PC-3 (cell line): ENCODE data around the gene C6orf62. TPM values are rescaled to one million over a fixed set of nuclear protein-coding genes. Genes with fewer than 3 reads are reported as not detected.

ENCODE experiments used
- ATAC-seq: fragments of 200-7000 bp; cut with Tn5 transposase; 2 replicates; pipeline ENCODE4 v1.9.1; 2020; ENCODE audit warnings: mild to moderate bottlenecking, moderate library complexity
- BruUV-seq: library from RNA; stranded (reverse); fragments of 400-500 nt; replicated peaks from 2 replicates; lab custom pipeline; 2021; lab: Mats Ljungman, UMichigan
- CTCF ChIA-PET: fragments of 300-600 bp; sonication (Branson Sonifier 250); formaldehyde crosslinking; loops from one replicate; lab custom pipeline; 2022; ENCODE audit warnings: antibody characterized with exemption; lab: Charles Lee
- POLR2A ChIA-PET: fragments of 300-600 bp; sonication (Branson Sonifier 250); formaldehyde crosslinking; loops from one replicate; lab custom pipeline; 2022; ENCODE audit warnings: antibody characterized with exemption; ENCODE audit not compliant: unreplicated experiment; lab: Charles Lee
- DNase-seq: peaks from one replicate; pipeline ENCODE4 v3.0.0-alpha.2; 2015
- H2AFZ ChIP-seq: fragments of 300-600 bp; sonication (generic); 2 replicates; pipeline ENCODE4 v1.6.0; 2016; ENCODE audit warnings: antibody characterized with exemption, low read length
- H3F3A ChIP-seq: fragments of 300-600 bp; sonication (generic); one replicate; pipeline ENCODE4 v1.6.0; 2017; ENCODE audit warnings: antibody characterized with exemption, low read length, control low read depth, mild to moderate bottlenecking; ENCODE audit not compliant: unreplicated experiment
- H3K27ac ChIP-seq: fragments of 300-600 bp; sonication (generic); 2 replicates; pipeline ENCODE4 v1.5.1; 2016; ENCODE audit warnings: mild to moderate bottlenecking, low read length
- H3K27me3 ChIP-seq: fragments of 300-600 bp; sonication (generic); 2 replicates; pipeline ENCODE4 v1.6.1; 2016; ENCODE audit warnings: low read length, mixed read lengths
- H3K36me3 ChIP-seq: fragments of 300-600 bp; sonication (generic); 2 replicates; pipeline ENCODE4 v1.6.1; 2016; ENCODE audit warnings: low read depth, mixed run types, low read length, mixed read lengths
- H3K4me1 ChIP-seq: fragments of 300-600 bp; sonication (generic); 2 replicates; pipeline ENCODE4 v1.5.1; 2016; ENCODE audit warnings: low read length; ENCODE audit not compliant: insufficient read depth
- H3K4me2 ChIP-seq: fragments of 300-600 bp; sonication (generic); 2 replicates; pipeline ENCODE4 v1.6.0; 2016; ENCODE audit warnings: low read length
- H3K4me3 ChIP-seq: fragments of 300-600 bp; sonication (generic); 2 replicates; pipeline ENCODE4 v1.5.1; 2016; ENCODE audit warnings: mild to moderate bottlenecking, low read length, mixed read lengths
- H3K79me2 ChIP-seq: fragments of 300-600 bp; sonication (generic); 2 replicates; pipeline ENCODE4 v1.6.1; 2017; ENCODE audit warnings: low read length, mixed read lengths
- H3K9ac ChIP-seq: fragments of 300-600 bp; sonication (generic); 2 replicates; pipeline ENCODE4 v1.6.0; 2016; ENCODE audit warnings: mild to moderate bottlenecking, low read length
- H3K9me2 ChIP-seq: fragments of 300-600 bp; sonication (generic); replicated peaks from 2 replicates; pipeline ENCODE4 v1.6.1; 2016; ENCODE audit warnings: mixed run types, low read length, mixed read lengths
- H3K9me3 ChIP-seq: fragments of 300-600 bp; sonication (generic); 2 replicates; pipeline ENCODE4 v1.6.1; 2016; ENCODE audit warnings: low read length, mixed read lengths
- H4K20me1 ChIP-seq: fragments of 300-600 bp; sonication (generic); 2 replicates; pipeline ENCODE4 v1.6.1; 2016; ENCODE audit warnings: low read length, mixed read lengths
- CTCF ChIP-seq: fragments of 300-600 bp; sonication (generic); conservative IDR thresholded peaks from 2 replicates; pipeline ENCODE4 v1.5.1; 2017; ENCODE audit warnings: antibody characterized with exemption, low read depth, mild to moderate bottlenecking, low read length
- EZH2 ChIP-seq: fragments of 300-600 bp; sonication (generic); IDR thresholded peaks from one replicate; pipeline ENCODE4 v1.6.1; 2017; ENCODE audit warnings: antibody characterized with exemption, mild to moderate bottlenecking, low read length; ENCODE audit not compliant: unreplicated experiment
- EZH2phosphoT487 ChIP-seq: fragments of 300-600 bp; sonication (generic); IDR thresholded peaks from 2 replicates; pipeline ENCODE4 v1.6.1; 2018; ENCODE audit warnings: mild to moderate bottlenecking, antibody characterized with exemption, low read length, borderline replicate concordance
- intact Hi-C: fragments of 100-400 bp; cut with micrococcal nuclease; formaldehyde crosslinking; loops from 2 replicates; pipeline ENCODE4 v1.9.0; 2023
- total RNA-seq: library from RNA; depleted of rRNA; stranded (reverse); fragments of >200 nt; gene quantifications from 2 replicates; pipeline ENCODE4 v1.2.3, GENCODE V29; 2014

C6orf62 gene
- total RNA-seq, 1 experiment from 2014 or later = 81.8 TPM

DNA sequence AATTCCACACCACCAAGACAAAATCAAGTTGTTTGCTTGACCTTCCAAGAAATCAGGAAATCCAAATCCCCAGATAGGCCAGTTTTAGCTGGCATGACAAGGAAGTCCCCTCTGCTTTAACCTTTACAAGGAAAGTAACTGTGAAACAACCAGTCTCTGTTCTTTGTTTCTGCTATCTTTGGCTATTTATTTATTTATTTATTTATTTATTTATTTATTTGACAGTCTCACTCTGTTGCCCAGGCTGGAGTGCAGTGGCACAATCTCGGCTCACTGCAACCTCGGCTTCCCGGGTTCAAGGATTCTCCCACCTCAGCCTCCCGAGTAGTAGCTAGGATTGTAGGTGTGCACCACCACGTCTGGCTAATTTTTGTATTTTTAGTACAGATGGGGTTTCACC, 41.3 kb upstream of the C6orf62 start:
- H3K9me2 ChIP-seq = no peaks in the 10 kb centered on the region
- H4K20me1 ChIP-seq = no peaks in the 10 kb centered on the region
- H3K4me1 ChIP-seq = no peaks in the 10 kb centered on the region
- H2AFZ ChIP-seq = no peak overlapping the region
- no peaks in the 10 kb centered on the region for H3F3A ChIP-seq
- H3K27me3 ChIP-seq = no peaks in the 10 kb centered on the region
- H3K36me3 ChIP-seq = no peaks in the 10 kb centered on the region
- TF ChIP-seq CTCF (no peak), EZH2 (no peak), EZH2phosphoT487 (no peak)
- H3K4me3 ChIP-seq = no peak overlapping the region
- ChIA-PET CTCF (no interaction called here), POLR2A (no interaction called here)
- H3K4me2 ChIP-seq = no peak overlapping the region
- no peaks in the 10 kb centered on the region for H3K79me2 ChIP-seq
- no peak overlapping the region for H3K27ac ChIP-seq
- no TSS peak for BruUV-seq
- H3K9me3 ChIP-seq = no peaks in the 10 kb centered on the region
- intact Hi-C loops = no loop called here
- no peak overlapping the region for H3K9ac ChIP-seq
- no peak for ATAC-seq
- no peak for DNase-seq

- H3K4me2 ChIP-seq = no peak overlapping the region
- no peaks in the 10 kb centered on the region for H3K79me2 ChIP-seq
- no peaks in the 10 kb centered on the region for H3K9me3 ChIP-seq
- H3F3A ChIP-seq = no peaks in the 10 kb centered on the region
- no TSS peak for BruUV-seq
- H4K20me1 ChIP-seq = no peaks in the 10 kb centered on the region
- no peak overlapping the region for H2AFZ ChIP-seq
- no peaks in the 10 kb centered on the region for H3K27me3 ChIP-seq
- TF ChIP-seq EZH2 (no peak), EZH2phosphoT487 (no peak), CTCF (no peak)
- H3K9me2 ChIP-seq = no peaks in the 10 kb centered on the region
- DNase-seq (no peak), ATAC-seq (no peak)
- H3K36me3 ChIP-seq = no peaks in the 10 kb centered on the region
- no peak overlapping the region for H3K27ac ChIP-seq
- no peaks in the 10 kb centered on the region for H3K4me1 ChIP-seq
- H3K4me3 ChIP-seq = no peak overlapping the region
- intact Hi-C loops = no loop called here
- no peak overlapping the region for H3K9ac ChIP-seq
- POLR2A ChIA-PET = no interaction called here
- CTCF ChIA-PET = no interaction called here
These were observed 40.8 kb upstream of the C6orf62 start for GRCh38 chr6:24759718-24760117.

GRCh38 chr6:24757611-24758010, 38.7 kb upstream of the C6orf62 start:
- CTCF ChIA-PET = no interaction called here
- no peaks in the 10 kb centered on the region for H3K27me3 ChIP-seq
- ATAC-seq = no peak
- H3K9me3 ChIP-seq = peaks cover 5% of the 10 kb centered on the region; the same call in 1 of the 2 replicates
- H3K36me3 ChIP-seq = no peaks in the 10 kb centered on the region
- no peak overlapping the region for H2AFZ ChIP-seq
- H3K4me2 ChIP-seq = no peak overlapping the region
- no peaks in the 10 kb centered on the region for H3K4me1 ChIP-seq
- TF ChIP-seq EZH2phosphoT487 = no peak
- no peak for TF ChIP-seq CTCF
- no peak for TF ChIP-seq EZH2
- no peak for DNase-seq
- intact Hi-C loops = no loop called here
- no peaks in the 10 kb centered on the region for H3K79me2 ChIP-seq
- H3K9ac ChIP-seq = no peak overlapping the region
- BruUV-seq = no TSS peak
- H3F3A ChIP-seq = no peaks in the 10 kb centered on the region
- POLR2A ChIA-PET = no interaction called here
- no peaks in the 10 kb centered on the region for H3K9me2 ChIP-seq
- H4K20me1 ChIP-seq = no peaks in the 10 kb centered on the region
- no peak overlapping the region for H3K27ac ChIP-seq
- H3K4me3 ChIP-seq = no peak overlapping the region
